HG03280 (cell line): ENCODE measurements around the gene TMEM132D.
"Not testable (repeated sequence)": the region's sequence is repeated elsewhere in the genome, so short reads cannot be mapped to it uniquely, and the experiment has no call there.

Experiments
- ATAC-seq: cut with Tn5 transposase; IDR thresholded peaks from one replicate; pipeline ENCODE4 v1.9.1; 2021; ENCODE audit warnings: mild to moderate bottlenecking, moderate library complexity; ENCODE audit not compliant: unreplicated experiment

Gene TMEM132D

GRCh38 chr12:129202109-129202814 lies 701.6 kb downstream of the TMEM132D start:
- ATAC-seq, result no peak

DNA sequence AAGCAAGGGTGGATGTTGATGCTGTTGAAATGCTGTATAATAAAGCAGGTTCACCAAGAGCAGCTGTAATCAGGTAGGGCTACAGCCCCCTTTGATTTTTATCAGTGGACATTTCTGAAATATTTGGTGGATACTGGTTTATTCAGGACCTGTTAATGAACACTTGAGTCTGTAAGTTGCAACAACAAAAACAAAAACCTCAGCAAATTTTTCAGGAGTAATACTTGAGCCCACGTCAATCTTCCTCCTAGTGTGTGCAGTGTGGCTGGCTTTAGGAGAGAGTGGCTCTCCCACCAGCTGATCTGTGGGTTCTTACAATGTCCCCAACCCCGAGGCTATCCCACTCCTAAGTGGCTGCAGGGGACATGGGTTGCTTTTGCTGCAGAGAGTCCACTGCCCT lies 702.8 kb downstream of the TMEM132D start:
- no peak for ATAC-seq

- no peak for ATAC-seq
These were observed 703.2 kb downstream of the TMEM132D start for GRCh38 chr12:129200576-129200975.

- no peak for ATAC-seq
These were observed 706.9 kb downstream of the TMEM132D start for GRCh38 chr12:129196927-129197326.

- no peak for ATAC-seq
These were observed 708.7 kb downstream of the TMEM132D start for GRCh38 chr12:129195081-129195480.

DNA sequence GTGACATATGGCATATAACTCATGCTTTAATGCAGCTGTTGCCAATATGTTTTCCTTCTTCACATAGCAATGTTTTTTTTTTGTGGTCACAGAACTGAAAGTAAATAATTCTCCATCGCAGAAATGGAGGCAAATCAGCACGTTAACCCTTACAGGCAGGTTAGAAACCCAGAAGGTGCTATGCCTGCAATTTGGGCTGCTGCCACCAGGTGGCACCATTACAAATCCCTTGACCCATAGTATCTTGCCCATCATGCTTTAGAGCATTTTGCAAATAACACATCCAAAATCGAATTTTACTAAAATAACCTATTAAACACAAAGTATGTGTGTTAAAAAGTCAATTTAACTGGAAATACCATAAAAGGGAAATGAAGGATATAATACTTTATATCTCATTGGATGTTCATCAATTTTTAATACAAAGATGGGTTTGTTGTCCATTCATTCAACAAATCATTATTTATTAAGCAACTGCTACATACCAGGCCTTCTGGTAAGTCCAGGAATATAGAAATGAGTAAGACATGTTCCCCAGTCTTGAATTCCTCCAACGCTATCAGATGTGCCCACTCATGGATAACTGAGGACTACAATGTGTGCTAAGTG lies 710.5 kb downstream of the TMEM132D start:
- ATAC-seq, result no peak

- ATAC-seq, result no peak
These were observed 713.0 kb downstream of the TMEM132D start for GRCh38 chr12:129190827-129191226.

- ATAC-seq, result not testable (repeated sequence)
These were observed 713.9 kb downstream of the TMEM132D start for GRCh38 chr12:129189879-129190278.

DNA sequence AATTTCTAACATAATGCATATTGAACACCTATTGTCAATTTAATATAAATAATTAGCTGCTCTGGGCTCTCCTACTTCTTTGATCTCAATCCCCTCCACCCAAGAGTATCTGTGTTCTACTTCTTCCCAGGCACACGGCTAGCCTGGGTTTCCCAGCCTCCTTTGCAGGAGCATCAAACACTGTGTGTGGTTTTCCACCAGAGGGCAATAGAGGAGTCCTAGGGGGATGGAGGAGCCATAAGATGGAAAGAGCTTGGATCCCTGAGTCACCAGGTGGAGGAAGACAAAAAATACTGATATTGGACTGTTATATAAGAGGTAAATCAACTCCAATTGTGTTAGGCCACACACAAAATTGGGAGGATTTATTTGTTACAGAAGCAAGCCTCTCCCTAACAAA lies 716.9 kb downstream of the TMEM132D start:
- ATAC-seq, result no peak

DNA sequence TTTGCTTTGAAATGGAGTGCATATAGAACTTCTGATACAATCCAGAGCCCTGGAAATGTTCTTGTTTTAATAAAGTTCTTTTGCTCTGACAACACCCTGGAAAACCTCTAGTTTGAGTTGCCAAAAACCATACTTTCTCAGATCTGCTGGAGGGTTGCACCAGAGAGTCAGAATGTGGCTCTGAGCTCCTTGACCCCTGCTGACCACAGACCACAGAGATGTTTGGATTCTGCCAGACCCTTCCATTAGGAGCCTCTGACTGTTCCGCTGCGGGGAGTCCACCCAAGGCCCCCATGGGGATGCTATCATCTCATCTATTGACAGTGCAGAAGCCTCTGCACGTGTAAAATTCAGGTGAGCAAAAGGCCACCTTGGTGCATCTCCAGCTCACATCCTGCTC lies 718.0 kb downstream of the TMEM132D start:
- no peak for ATAC-seq

DNA sequence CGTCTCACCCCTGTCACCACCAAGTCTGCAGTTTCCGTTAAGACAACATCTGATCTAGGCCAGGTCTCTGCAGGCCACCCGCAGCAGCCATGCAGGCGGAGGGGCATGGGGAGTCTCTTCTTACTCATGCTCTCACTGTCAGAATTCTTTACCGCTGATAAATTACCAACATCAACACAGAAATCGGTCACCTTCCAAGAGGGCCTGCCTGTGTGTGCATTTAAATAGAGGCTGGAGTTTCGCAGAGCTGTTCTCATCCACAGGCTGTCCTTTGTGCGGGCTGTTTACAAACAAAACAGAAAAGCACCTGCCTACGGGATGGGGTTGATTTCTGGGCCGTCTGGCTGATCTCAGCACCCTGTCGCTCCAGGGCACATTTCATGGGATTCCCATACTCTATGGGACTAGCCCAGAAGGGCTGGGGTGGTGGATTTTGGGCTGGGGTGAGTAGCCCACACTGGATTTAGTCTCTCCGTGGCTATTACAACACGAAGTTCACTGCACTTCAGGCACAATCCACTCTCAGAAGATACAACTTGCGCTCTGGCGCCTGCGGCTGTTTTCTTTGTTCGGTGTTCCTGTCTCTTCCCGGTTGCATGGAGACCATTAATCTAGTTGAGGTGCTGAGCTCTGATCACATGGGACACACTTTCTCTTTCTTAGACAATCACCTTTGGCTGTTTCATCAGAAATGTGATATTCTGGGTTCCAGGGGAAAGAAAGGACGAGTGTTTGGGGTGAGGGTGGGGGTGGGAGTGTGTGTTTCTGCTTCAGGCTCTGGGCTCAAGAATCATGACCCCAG lies 719.5 kb downstream of the TMEM132D start:
- no peak for ATAC-seq

- ATAC-seq, result no peak
These were observed 723.8 kb downstream of the TMEM132D start for GRCh38 chr12:129179941-129180553.

GRCh38 chr12:129169928-129170327 lies 733.9 kb downstream of the TMEM132D start:
- no peak for ATAC-seq

GRCh38 chr12:129163861-129164260 lies 740.0 kb downstream of the TMEM132D start:
- no peak for ATAC-seq

DNA sequence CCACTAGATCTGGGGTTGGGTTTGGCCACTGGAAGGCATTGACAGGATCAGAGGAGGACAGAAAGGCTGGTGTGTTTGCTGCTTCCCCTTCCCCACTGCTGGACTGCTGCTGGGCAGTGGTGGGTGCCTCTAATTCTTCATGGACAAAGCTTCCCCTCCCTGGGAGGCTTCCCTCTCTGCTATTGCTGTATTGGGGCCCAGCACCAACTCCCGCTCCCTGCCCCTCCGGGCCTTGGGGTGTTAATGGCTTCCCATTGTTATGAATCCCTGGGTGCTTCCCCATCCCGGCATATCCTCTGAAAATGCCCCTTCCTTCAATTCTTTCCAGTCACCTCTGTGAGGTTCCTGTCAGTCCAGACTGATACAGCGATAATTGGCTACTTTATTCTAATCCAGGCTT lies 740.4 kb downstream of the TMEM132D start:
- no peak for ATAC-seq

DNA sequence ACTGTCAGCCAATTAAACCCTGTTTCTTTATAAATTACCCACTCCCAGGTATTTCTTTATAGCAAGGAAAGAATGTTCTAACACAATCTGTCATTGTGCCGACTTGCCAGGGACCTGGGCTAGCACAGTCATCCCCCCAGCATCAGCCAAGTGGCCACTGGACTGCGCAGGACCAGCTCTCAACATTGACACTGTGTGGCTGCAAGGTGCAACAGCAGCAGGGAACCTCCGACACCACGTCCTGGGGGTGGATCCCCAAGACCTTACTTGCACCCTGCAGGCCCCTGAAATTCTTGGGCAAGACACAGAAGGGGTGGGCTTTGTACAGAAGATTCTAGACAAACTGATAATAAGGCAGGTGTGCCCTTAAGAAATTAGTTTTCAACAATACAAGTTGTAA lies 741.0 kb downstream of the TMEM132D start:
- no peak for ATAC-seq

- ATAC-seq, result no peak
These were observed 742.3 kb downstream of the TMEM132D start for GRCh38 chr12:129161511-129161910.

DNA sequence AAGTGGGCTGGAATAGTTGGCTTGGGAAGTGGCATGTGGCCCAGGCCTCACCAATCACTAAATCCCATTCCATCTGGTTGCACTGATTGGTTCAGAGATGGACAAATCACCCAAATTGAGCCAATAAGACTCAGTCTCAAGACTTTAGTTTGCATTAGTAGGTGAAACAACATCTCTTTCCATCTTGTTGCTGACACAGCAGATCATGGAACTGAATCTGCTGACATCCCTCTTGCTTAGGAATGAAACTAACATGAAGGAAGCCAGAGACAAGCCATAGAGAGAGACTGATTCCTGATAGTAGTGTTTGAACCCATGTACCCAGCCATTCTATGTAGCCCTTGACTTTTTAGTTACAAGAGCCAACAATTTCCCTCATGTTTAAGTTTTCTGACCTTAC lies 743.5 kb downstream of the TMEM132D start:
- ATAC-seq, result no peak

DNA sequence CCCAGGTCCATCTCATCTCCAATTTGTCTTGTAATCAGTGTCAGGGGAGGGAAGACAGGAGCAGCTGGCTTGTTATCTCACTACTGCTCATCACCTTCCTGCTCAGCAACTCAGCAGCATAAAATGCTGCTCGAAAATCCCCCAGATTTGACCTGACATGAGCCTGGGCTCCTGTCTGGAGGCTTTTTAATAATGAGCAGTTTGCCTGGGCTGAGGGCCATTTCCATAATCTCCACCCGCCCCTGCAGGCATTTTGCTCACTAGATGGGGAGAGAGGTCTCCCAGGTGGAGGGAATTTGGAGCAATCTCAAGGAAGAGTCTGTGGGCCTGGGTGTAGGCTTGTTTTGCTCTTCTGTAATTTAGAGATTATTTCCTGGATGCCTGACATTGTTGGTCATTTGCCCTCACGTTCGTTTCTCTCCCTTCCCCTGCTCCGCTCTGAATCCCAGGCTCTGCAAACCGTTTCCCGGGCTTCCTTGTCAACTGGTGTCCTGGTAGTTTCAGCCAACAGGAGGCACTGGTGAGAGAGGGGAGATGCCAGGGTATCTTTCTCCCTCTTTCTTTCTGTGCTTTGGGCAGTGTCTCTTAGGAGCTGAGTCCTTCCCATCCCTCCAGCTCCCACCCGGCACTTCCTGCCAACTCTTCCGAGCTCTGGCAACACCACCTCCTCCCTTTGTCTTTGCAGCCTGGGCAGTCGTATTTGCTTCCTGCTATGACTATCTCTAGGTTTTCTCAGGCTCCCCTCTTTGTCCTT lies 751.3 kb downstream of the TMEM132D start:
- no peak for ATAC-seq

- no peak for ATAC-seq
These were observed 753.1 kb downstream of the TMEM132D start for GRCh38 chr12:129150721-129151120.

DNA sequence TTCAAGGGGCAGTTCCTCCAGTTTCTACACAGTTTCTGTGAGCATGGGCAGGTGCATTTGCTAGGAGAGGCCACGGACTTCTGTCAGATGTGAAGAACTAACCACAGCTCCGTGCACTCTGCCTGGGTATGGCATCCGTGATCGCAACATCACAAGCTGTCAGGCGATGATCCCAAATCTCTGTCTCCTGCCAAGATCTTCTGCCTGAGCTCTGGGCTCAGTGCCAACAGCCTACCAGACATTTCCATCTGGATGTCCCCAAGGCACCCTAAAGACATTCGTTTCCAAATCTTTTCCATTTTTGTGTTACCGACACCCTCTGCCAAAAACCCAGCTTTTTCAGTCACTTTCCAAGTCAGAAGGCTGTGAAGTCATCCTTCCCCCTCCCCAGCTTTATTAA lies 758.4 kb downstream of the TMEM132D start:
- ATAC-seq, result no peak
